Measurements from ENCODE around the gene COL1A2.

Gene COL1A2

GRCh38 chr7:94409200-94409948 is 14.7 kb downstream of the COL1A2 start:
- H3K36me3 ChIP-seq (replicated peaks) = peaks cover 100% of the 10 kb centered on the region
- no peak overlapping the region for H3K27ac ChIP-seq
- DNase-seq = no peak
- H3K4me3 ChIP-seq (ENCODE audit: low read depth, low read length) = no peak overlapping the region
- in situ Hi-C loops (cut with HindIII; ENCODE audit: low pct_ligation_motif_present, low sequenced_read_pairs) = loop anchor here (10.0 kb wide), 1 partner anchor 125 kb away; no protein-coding TSS in a partner anchor
- TF ChIP-seq, protein P1, sequence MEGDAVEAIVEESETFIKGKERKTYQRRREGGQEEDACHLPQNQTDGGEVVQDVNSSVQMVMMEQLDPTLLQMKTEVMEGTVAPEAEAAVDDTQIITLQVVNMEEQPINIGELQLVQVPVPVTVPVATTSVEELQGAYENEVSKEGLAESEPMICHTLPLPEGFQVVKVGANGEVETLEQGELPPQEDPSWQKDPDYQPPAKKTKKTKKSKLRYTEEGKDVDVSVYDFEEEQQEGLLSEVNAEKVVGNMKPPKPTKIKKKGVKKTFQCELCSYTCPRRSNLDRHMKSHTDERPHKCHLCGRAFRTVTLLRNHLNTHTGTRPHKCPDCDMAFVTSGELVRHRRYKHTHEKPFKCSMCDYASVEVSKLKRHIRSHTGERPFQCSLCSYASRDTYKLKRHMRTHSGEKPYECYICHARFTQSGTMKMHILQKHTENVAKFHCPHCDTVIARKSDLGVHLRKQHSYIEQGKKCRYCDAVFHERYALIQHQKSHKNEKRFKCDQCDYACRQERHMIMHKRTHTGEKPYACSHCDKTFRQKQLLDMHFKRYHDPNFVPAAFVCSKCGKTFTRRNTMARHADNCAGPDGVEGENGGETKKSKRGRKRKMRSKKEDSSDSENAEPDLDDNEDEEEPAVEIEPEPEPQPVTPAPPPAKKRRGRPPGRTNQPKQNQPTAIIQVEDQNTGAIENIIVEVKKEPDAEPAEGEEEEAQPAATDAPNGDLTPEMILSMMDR (IDR thresholded peaks at IDR 0.05; ENCODE audit: low read depth, low read length, missing control alignments) = no peak
- no peaks in the 10 kb centered on the region for H3K27me3 ChIP-seq (replicated peaks)

- no peak overlapping the region for H3K4me3 ChIP-seq (ENCODE audit: low read depth, low read length)
- TF ChIP-seq, protein P1 (IDR thresholded peaks at IDR 0.05; ENCODE audit: low read depth, low read length, missing control alignments) = no peak
- peaks cover 100% of the 10 kb centered on the region for H3K36me3 ChIP-seq (replicated peaks)
- H3K27ac ChIP-seq = no peak overlapping the region
- H3K27me3 ChIP-seq (replicated peaks) = no peaks in the 10 kb centered on the region
- in situ Hi-C loops (cut with HindIII; ENCODE audit: low pct_ligation_motif_present, low sequenced_read_pairs) = no loop called here
- DNase-seq = no peak
These were observed 15.9 kb downstream of the COL1A2 start for GRCh38 chr7:94410413-94411187.

- Histone ChIP-seq H3K27me3 (replicated peaks) (no peaks in the 10 kb centered on the region), H3K36me3 (replicated peaks) (peaks cover 100% of the 10 kb centered on the region), H3K4me3 (ENCODE audit: low read depth, low read length) (no peak overlapping the region), H3K27ac (no peak overlapping the region)
- in situ Hi-C loops (cut with HindIII; ENCODE audit: low pct_ligation_motif_present, low sequenced_read_pairs) = no loop called here
- no peak for DNase-seq
- TF ChIP-seq, protein P1 (IDR thresholded peaks at IDR 0.05; ENCODE audit: low read depth, low read length, missing control alignments) = no peak
These were observed 16.4 kb downstream of the COL1A2 start for GRCh38 chr7:94411188-94411466.

- H3K27ac ChIP-seq = no peak overlapping the region
- H3K4me3 ChIP-seq (ENCODE audit: low read depth, low read length) = no peak overlapping the region
- H3K36me3 ChIP-seq (replicated peaks) = peaks cover 100% of the 10 kb centered on the region
- in situ Hi-C loops (cut with HindIII; ENCODE audit: low pct_ligation_motif_present, low sequenced_read_pairs) = no loop called here
- no peak for DNase-seq
- TF ChIP-seq, protein P1 (IDR thresholded peaks at IDR 0.05; ENCODE audit: low read depth, low read length, missing control alignments) = no peak
- no peaks in the 10 kb centered on the region for H3K27me3 ChIP-seq (replicated peaks)
These were observed 18.1 kb downstream of the COL1A2 start for GRCh38 chr7:94412762-94413322.

- Histone ChIP-seq H3K36me3 (replicated peaks) (peaks cover 100% of the 10 kb centered on the region), H3K27ac (no peak overlapping the region)
- no peak for DNase-seq
These were observed 19.8 kb downstream of the COL1A2 start for GRCh38 chr7:94414481-94414880.

More at GRCh38 chr7:94414481-94414880, 19.8 kb downstream of the COL1A2 start:
- Histone ChIP-seq H3K27me3 (replicated peaks) (no peaks in the 10 kb centered on the region), H3K4me3 (ENCODE audit: low read depth, low read length) (no peak overlapping the region)
- in situ Hi-C loops (cut with HindIII; ENCODE audit: low pct_ligation_motif_present, low sequenced_read_pairs) = no loop called here
- TF ChIP-seq, protein P1 (IDR thresholded peaks at IDR 0.05; ENCODE audit: low read depth, low read length, missing control alignments) = no peak

All from brain microvascular endothelial cell (primary cell).